ENCODE measurements around the gene SUN5. TPM values are rescaled to one million over a fixed set of nuclear protein-coding genes. Genes with fewer than 3 reads are reported as not detected.

Gene SUN5
- total and polyA plus RNA-seq, 8 donors = not detected

- no peaks in the 10 kb centered on the region for H3K9me3 ChIP-seq
- H3K4me3 ChIP-seq = no peak overlapping the region
- FAIRE-seq = no peak
- WGBS, 2 donors = 66 to 67% methylated on average over 8 of the region's 8 CpGs
- H3K27ac ChIP-seq = no peak overlapping the region
- no peaks in the 10 kb centered on the region for H3K27me3 ChIP-seq
- TF ChIP-seq CTCF (IDR thresholded peaks at IDR 0.05) = no peak
- intact Hi-C loops (cut with DNase I) = no loop called here
- H3K36me3 ChIP-seq = no peaks in the 10 kb centered on the region
- ATAC-seq = no peak
- DNase-seq = no peak
- H3K4me1 ChIP-seq = no peaks in the 10 kb centered on the region
Observed at GRCh38 chr20:32991792-32992641, 12.2 kb downstream of the SUN5 start.

- intact Hi-C loops (cut with DNase I) = no loop called here
- no peak for ATAC-seq
- H3K36me3 ChIP-seq = no peaks in the 10 kb centered on the region
- H3K27ac ChIP-seq = no peak overlapping the region
- FAIRE-seq = no peak
- no peaks in the 10 kb centered on the region for H3K27me3 ChIP-seq
- H3K4me3 ChIP-seq = no peak overlapping the region
- H3K9me3 ChIP-seq = no peaks in the 10 kb centered on the region
- H3K4me1 ChIP-seq = no peaks in the 10 kb centered on the region
- TF ChIP-seq CTCF (IDR thresholded peaks at IDR 0.05) = no peak
- DNase-seq = no peak
- 46 to 55% methylated on average over 3 of the region's 3 CpGs for WGBS, 2 donors
Observed at GRCh38 chr20:32991383-32991782, 12.8 kb downstream of the SUN5 start.

- no peak overlapping the region for H3K4me3 ChIP-seq
- no peak overlapping the region for H3K27ac ChIP-seq
- TF ChIP-seq CTCF (IDR thresholded peaks at IDR 0.05) = no peak
- no peaks in the 10 kb centered on the region for H3K27me3 ChIP-seq
- ATAC-seq = no peak
- H3K9me3 ChIP-seq = no peaks in the 10 kb centered on the region
- no peaks in the 10 kb centered on the region for H3K4me1 ChIP-seq
- no peak for FAIRE-seq
- H3K36me3 ChIP-seq = no peaks in the 10 kb centered on the region
- no peak for DNase-seq
- WGBS, 2 donors = 63% methylated on average over 3 of the region's 3 CpGs
- intact Hi-C loops (cut with DNase I) = no loop called here
Observed at GRCh38 chr20:32990426-32990825, 13.8 kb downstream of the SUN5 start.

- Histone ChIP-seq H3K4me3 (no peak overlapping the region), H3K27ac (no peak overlapping the region), H3K9me3 (no peaks in the 10 kb centered on the region), H3K36me3 (no peaks in the 10 kb centered on the region), H3K4me1 (no peaks in the 10 kb centered on the region), H3K27me3 (no peaks in the 10 kb centered on the region)
- intact Hi-C loops (cut with DNase I) = no loop called here
- no peak for TF ChIP-seq CTCF (IDR thresholded peaks at IDR 0.05)
- FAIRE-seq (no peak), DNase-seq (no peak), ATAC-seq (no peak)
- WGBS, 2 donors = 73% methylated on average over 14 of the region's 14 CpGs
Observed at GRCh38 chr20:32989507-32990283, 14.5 kb downstream of the SUN5 start.

GRCh38 chr20:32988008-32988407, 16.2 kb downstream of the SUN5 start:
- TF ChIP-seq CTCF (IDR thresholded peaks at IDR 0.05) = no peak
- intact Hi-C loops (cut with DNase I) = no loop called here
- DNase-seq (no peak), ATAC-seq (no peak), FAIRE-seq (no peak)
- no peak overlapping the region for H3K27ac ChIP-seq
- no peaks in the 10 kb centered on the region for H3K4me1 ChIP-seq
- no peaks in the 10 kb centered on the region for H3K9me3 ChIP-seq
- H3K4me3 ChIP-seq = no peak overlapping the region
- 74 to 79% methylated on average over 16 of the region's 16 CpGs for WGBS, 2 donors
- no peaks in the 10 kb centered on the region for H3K27me3 ChIP-seq
- H3K36me3 ChIP-seq = no peaks in the 10 kb centered on the region
